ENCODE measurements around the gene AQP5.
"Not testable (repeated sequence)": the region's sequence is repeated elsewhere in the genome, so short reads cannot be mapped to it uniquely, and the experiment has no call there.

- TF ChIP-seq SIN3A (conservative IDR thresholded peaks at IDR 0.05 in 1 of 2, IDR thresholded peaks at IDR 0.05 in 1 of 2; ENCODE audit: low read depth in 1 of 2, low read length in 2 of 2); SP2 (IDR thresholded peaks at IDR 0.05; ENCODE audit: low read length); RAD21 (IDR thresholded peaks at IDR 0.05 in 1 of 2, conservative IDR thresholded peaks at IDR 0.05 in 1 of 2; ENCODE audit: low read depth in 2 of 2, low read length in 2 of 2); ZNF274 (IDR thresholded peaks at IDR 0.05; ENCODE audit: borderline replicate concordance, extremely low read depth, low read length); CTCF (IDR thresholded peaks at IDR 0.05; ENCODE audit: control extremely low read depth in 1 of 3, insufficient read depth in 1 of 3, low read depth in 1 of 3, low read length in 3 of 3); RFX5 (IDR thresholded peaks at IDR 0.05; ENCODE audit: borderline replicate concordance, low read depth, low read length): not testable (repeated sequence)
Observed at GRCh38 chr12:49986476-49986875, 24.8 kb downstream of the AQP5 start.

Data from H1 (cell line).